Sigmoid colon (tissue), 7 donors: ENCODE measurements around the gene AKAP1. TPM values are rescaled to one million over a fixed set of nuclear protein-coding genes. Genes with fewer than 3 reads are reported as not detected.
"Not testable (repeated sequence)": the region's sequence is repeated elsewhere in the genome, so short reads cannot be mapped to it uniquely, and the experiment has no call there.

Experiments
- DNase-seq: peaks from one replicate; pipeline ENCODE4 v3.0.0-alpha.2; 2019
- H3K27ac ChIP-seq, 4 donors: fragments of 200-600 bp; sonication (generic); one replicate each; pipeline ENCODE4 v1.5.1; 2016 to 2019; ENCODE audit warnings: mild to moderate bottlenecking in 1 of 4
- H3K27me3 ChIP-seq, 3 donors: fragments of 200-600 bp; sonication (generic); one replicate each; pipeline ENCODE4 v1.5.1; 2019; ENCODE audit warnings: mild to moderate bottlenecking in 1 of 3
- H3K36me3 ChIP-seq, 4 donors: fragments of 200-600 bp; sonication (generic); one replicate each; pipeline ENCODE4 v1.5.1; 2016 to 2019
- H3K4me1 ChIP-seq, 4 donors: fragments of 200-600 bp; sonication (generic); one replicate each; pipeline ENCODE4 v1.5.1; 2017 to 2019
- H3K4me3 ChIP-seq, 4 donors: fragments of 200-600 bp; sonication (generic); one replicate each; pipeline ENCODE4 v1.5.1; 2017 to 2019; ENCODE audit warnings: mild to moderate bottlenecking in 2 of 4, moderate library complexity in 1 of 4
- H3K9me3 ChIP-seq, 4 donors: fragments of 200-600 bp in 3 of 4; sonication (generic) in 3 of 4; one replicate each; pipeline versions ENCODE4 v1.5.1 to v1.6.1; 2013 to 2019
- EP300 ChIP-seq, 4 donors: sonication (generic); formaldehyde crosslinking; IDR thresholded peaks; one replicate each; pipeline ENCODE4 v1.6.1; 2017; ENCODE audit warnings: antibody characterized with exemption in 4 of 4
- POLR2A ChIP-seq, 2 donors: fragments of 450-650 bp; IDR thresholded peaks; one replicate each; pipeline ENCODE4 v1.6.1; 2016; ENCODE audit warnings: antibody characterized with exemption in 2 of 2, mild to moderate bottlenecking in 2 of 2, moderate library complexity in 2 of 2
- POLR2AphosphoS5 ChIP-seq, 4 donors: sonication (generic); formaldehyde crosslinking; IDR thresholded peaks; one replicate each; pipeline ENCODE4 v1.6.1; 2017; ENCODE audit warnings: antibody characterized with exemption in 4 of 4
- WGBS, 2 donors: extraction: QIAGEN DNeasy Blood & Tissue Kit; methylation state at CpG; one replicate each; pipeline ENCODE4 v1.1.7; 2013; 5-methylcytosine and 5-hydroxymethylcytosine counted together
- intact Hi-C: fragments of 100-400 bp; cut with DNase I; formaldehyde crosslinking; loops from one replicate; pipeline ENCODE4 v1.15.1; 2023
- polyA plus RNA-seq, 3 donors: library from polyadenylated mRNA; stranded (reverse); fragments of 200-250 nt; gene quantifications; one replicate each; pipeline ENCODE4 v1.2.3, GENCODE V29; 2013
- total RNA-seq, 4 donors: library from RNA; depleted of rRNA; stranded (reverse); fragments of >200 nt; gene quantifications; one replicate each; pipeline ENCODE4 v1.1.0, GENCODE V29; 2016
- TF ChIP-seq, protein P1 (sequence below), 4 experiments: fragments of 450-650 bp in 3 of 4; fragments of 200-600 bp in 1 of 4; IDR thresholded peaks; one replicate each; pipeline ENCODE4 v1.5.1; 2016 to 2019; ENCODE audit warnings: antibody characterized with exemption in 4 of 4, mild to moderate bottlenecking in 3 of 4, moderate library complexity in 2 of 4
- donor health status: healthy with polysubstance abuse.
- donor health status: Bipolar disorder and iron deficiency.
- donor health status: healthy.

Gene AKAP1
- total and polyA plus RNA-seq, 7 donors: 12.7 to 126 (median 78.9) TPM

DNA sequence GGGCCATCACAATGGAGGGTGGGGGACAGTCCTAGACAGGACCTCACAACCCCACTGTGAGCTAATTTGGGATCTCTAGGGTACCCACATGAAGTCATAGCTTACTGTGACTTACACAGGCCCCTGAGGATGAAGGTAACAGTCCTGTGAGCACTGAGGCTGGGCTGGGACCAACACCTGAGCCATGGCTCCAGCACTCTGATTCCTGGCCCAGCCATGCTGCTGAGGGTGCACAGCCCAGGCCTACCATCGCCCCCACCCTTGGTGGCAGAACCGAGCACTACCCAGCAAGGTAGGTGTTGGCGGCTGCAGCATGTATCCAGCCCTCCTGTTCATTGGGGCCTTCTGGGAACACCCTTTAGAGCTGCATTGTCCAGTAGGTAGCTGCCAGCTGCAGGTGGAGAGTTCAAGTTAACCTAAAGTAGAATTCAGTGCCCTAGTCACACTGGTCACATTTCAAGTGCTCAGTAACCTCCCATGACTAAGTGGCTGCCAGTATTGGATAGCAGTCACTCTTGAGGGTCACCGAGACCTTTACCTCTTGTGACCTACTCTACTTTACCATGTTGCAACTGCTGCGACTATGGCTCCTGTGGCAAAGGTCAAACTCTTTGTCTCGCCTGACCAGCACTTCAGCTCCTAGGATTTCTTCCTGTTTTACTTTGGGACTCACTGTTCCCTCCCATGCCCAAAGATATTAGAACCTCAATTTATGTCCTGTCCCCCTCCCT lies 11.6 kb downstream of the AKAP1 start:
- no peak overlapping the region for H3K4me3 ChIP-seq
- H3K27me3 ChIP-seq: no peaks in the 10 kb centered on the region
- peaks cover 0 to 96% (median 76%) of the 10 kb centered on the region in 4 donors for H3K4me1 ChIP-seq
- no peak for DNase-seq
- no peaks in the 10 kb centered on the region for H3K9me3 ChIP-seq
- WGBS, 2 donors: 70 to 90% methylated on average over 6 of the region's 6 CpGs
- intact Hi-C loops: loop anchor here (10.0 kb wide), 1 partner anchor 262 kb away; the partner anchor contains the start of genes C17orf67 and DGKE
- peak overlapping the region; percentile 69 to 98 (median 93) for H3K27ac ChIP-seq
- TF ChIP-seq, protein P1, sequence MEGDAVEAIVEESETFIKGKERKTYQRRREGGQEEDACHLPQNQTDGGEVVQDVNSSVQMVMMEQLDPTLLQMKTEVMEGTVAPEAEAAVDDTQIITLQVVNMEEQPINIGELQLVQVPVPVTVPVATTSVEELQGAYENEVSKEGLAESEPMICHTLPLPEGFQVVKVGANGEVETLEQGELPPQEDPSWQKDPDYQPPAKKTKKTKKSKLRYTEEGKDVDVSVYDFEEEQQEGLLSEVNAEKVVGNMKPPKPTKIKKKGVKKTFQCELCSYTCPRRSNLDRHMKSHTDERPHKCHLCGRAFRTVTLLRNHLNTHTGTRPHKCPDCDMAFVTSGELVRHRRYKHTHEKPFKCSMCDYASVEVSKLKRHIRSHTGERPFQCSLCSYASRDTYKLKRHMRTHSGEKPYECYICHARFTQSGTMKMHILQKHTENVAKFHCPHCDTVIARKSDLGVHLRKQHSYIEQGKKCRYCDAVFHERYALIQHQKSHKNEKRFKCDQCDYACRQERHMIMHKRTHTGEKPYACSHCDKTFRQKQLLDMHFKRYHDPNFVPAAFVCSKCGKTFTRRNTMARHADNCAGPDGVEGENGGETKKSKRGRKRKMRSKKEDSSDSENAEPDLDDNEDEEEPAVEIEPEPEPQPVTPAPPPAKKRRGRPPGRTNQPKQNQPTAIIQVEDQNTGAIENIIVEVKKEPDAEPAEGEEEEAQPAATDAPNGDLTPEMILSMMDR (IDR thresholded peaks at IDR 0.05): no peak
- no peak for TF ChIP-seq EP300 (IDR thresholded peaks at IDR 0.05)
- no peak for TF ChIP-seq POLR2AphosphoS5 (IDR thresholded peaks at IDR 0.05)
- no peak for TF ChIP-seq POLR2A (IDR thresholded peaks at IDR 0.05)
- no peaks in the 10 kb centered on the region for H3K36me3 ChIP-seq

DNA sequence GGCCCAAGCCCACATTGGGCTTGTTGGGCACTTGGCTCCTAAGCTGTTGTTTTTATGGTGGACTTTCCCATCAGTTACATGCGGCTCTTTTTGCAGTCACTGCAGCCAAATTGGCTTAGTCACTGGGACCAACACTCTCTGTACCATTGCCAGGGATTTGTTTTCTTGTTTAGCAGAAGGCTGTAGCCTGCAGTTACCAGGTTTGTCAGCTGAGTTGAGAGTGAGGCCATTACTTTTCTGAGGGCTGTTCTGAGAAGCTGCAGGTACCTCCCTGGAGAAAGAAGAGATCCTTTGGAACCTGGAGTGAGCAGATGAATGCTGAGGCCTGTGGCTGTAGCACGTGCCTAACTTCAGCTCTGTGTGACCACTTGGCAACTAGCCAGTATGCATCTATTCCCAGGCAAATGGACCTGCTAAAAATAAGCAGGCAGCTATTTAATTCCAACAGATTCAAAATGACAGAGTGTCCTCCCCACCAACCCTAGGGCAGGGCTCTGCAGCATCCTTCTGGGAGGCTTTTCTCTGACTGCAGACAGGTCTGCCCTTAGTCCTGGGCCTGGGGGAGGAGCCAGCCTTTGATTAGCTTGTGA lies 12.9 kb downstream of the AKAP1 start:
- Histone ChIP-seq H3K9me3 (no peaks in the 10 kb centered on the region), H3K27me3 (no peaks in the 10 kb centered on the region), H3K27ac (peak overlapping the region; percentile 69 to 98 (median 93)), H3K4me1 (peaks cover 0 to 95% (median 73%) of the 10 kb centered on the region in 4 donors), H3K36me3 (no peaks in the 10 kb centered on the region), H3K4me3 (no peak overlapping the region)
- 30 to 61% methylated on average over 2 of the region's 2 CpGs for WGBS, 2 donors
- peak; percentile 86 for DNase-seq
- TF ChIP-seq EP300 (IDR thresholded peaks at IDR 0.05) (no peak), POLR2AphosphoS5 (IDR thresholded peaks at IDR 0.05) (peak; percentile 29 to 62 (median 44)), POLR2A (IDR thresholded peaks at IDR 0.05) (no peak)
- TF ChIP-seq, protein P1 (IDR thresholded peaks at IDR 0.05): no peak
- intact Hi-C loops: loop anchor here (10.0 kb wide), 1 partner anchor 263 kb away; the partner anchor contains the start of genes C17orf67 and DGKE

GRCh38 chr17:57099165-57099564 lies 14.1 kb downstream of the AKAP1 start:
- Histone ChIP-seq H3K27ac (peak overlapping the region; percentile 53 to 98 (median 93)), H3K27me3 (no peaks in the 10 kb centered on the region), H3K36me3 (no peaks in the 10 kb centered on the region), H3K4me3 (no peak overlapping the region), H3K4me1 (peaks cover 0 to 95% (median 68%) of the 10 kb centered on the region in 4 donors), H3K9me3 (no peaks in the 10 kb centered on the region)
- WGBS, 2 donors: 39 to 60% methylated on average over 3 of the region's 3 CpGs
- intact Hi-C loops: loop anchor here (10.0 kb wide), 1 partner anchor 264 kb away; the partner anchor contains the start of genes C17orf67 and DGKE
- no peak for DNase-seq
- TF ChIP-seq POLR2A (IDR thresholded peaks at IDR 0.05) (no peak), EP300 (IDR thresholded peaks at IDR 0.05) (no peak), POLR2AphosphoS5 (IDR thresholded peaks at IDR 0.05) (no peak)
- TF ChIP-seq, protein P1 (IDR thresholded peaks at IDR 0.05): no peak

GRCh38 chr17:57102122-57102521 lies 17.1 kb downstream of the AKAP1 start:
- no peaks in the 10 kb centered on the region for H3K9me3 ChIP-seq
- no peak for DNase-seq
- H3K4me3 ChIP-seq: no peak overlapping the region
- peaks cover 0 to 97% (median 72%) of the 10 kb centered on the region in 4 donors for H3K4me1 ChIP-seq
- H3K27ac ChIP-seq: peak overlapping the region in 1 of 4 donors; percentile 20
- intact Hi-C loops: no loop called here
- H3K36me3 ChIP-seq: peaks cover 0 to 17% (median 2%) of the 10 kb centered on the region in 4 donors
- TF ChIP-seq POLR2A (IDR thresholded peaks at IDR 0.05) (no peak), EP300 (IDR thresholded peaks at IDR 0.05) (no peak), POLR2AphosphoS5 (IDR thresholded peaks at IDR 0.05) (no peak)
- TF ChIP-seq, protein P1 (IDR thresholded peaks at IDR 0.05): no peak
- no peaks in the 10 kb centered on the region for H3K27me3 ChIP-seq
- WGBS, 2 donors: 69 to 86% methylated on average over 4 of the region's 4 CpGs

DNA sequence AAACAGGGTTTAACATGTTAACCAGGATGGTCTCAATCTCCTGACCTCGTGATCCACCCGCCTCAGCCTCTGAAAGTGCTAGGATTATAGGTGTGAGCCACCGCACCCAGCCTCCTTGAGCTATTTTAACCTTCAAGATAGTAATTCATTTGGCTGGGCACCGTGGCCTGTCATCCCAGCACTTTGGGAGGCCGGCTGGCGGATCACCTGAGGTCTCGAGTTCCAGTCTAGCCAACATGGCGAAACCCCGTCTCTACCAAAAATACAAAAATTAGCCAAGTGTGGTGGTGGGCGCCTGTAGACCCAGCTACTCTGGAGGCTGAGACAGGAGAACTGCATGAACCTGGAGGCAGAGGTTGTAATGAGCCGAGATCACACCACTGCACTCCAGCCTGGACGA lies 17.6 kb downstream of the AKAP1 start:
- Histone ChIP-seq H3K27ac (peak overlapping the region in 2 of 4 donors; percentile 7 to 20), H3K36me3 (peaks cover 0 to 18% (median 2%) of the 10 kb centered on the region in 4 donors), H3K4me1 (peaks cover 0 to 97% (median 71%) of the 10 kb centered on the region in 4 donors)
- WGBS, 2 donors: 89 to 95% methylated on average over 12 of the region's 12 CpGs
- H3K9me3 ChIP-seq, intact Hi-C loops, DNase-seq, H3K4me3 ChIP-seq, H3K27me3 ChIP-seq: not testable (repeated sequence)
